Tibial nerve (tissue), 4 donors: Measurements from ENCODE around the gene GDAP2. TPM values are rescaled to one million over a fixed set of nuclear protein-coding genes. Genes with fewer than 3 reads are reported as not detected.

Experiments
- DNase-seq, 2 donors: peaks; one replicate each; pipeline ENCODE4 v3.0.0-alpha.2; 2019; ENCODE audit warnings: low spot score in 2 of 2
- H3K27ac ChIP-seq, 4 donors: fragments of 200-600 bp; sonication (generic) in 3 of 4; one replicate each; pipeline ENCODE4 v1.5.1; 2017 to 2019; ENCODE audit warnings: mild to moderate bottlenecking in 1 of 4
- H3K27me3 ChIP-seq, 2 donors: fragments of 200-600 bp; sonication (generic) in 1 of 2; one replicate each; pipeline versions ENCODE4 v1.5.1 to v1.6.0; 2017 to 2019
- H3K36me3 ChIP-seq, 3 donors: fragments of 200-600 bp; sonication (generic); one replicate each; pipeline ENCODE4 v1.5.1; 2018 to 2019
- H3K4me1 ChIP-seq, 4 donors: fragments of 200-600 bp; sonication (generic) in 3 of 4; one replicate each; pipeline ENCODE4 v1.5.1; 2017 to 2019
- H3K4me3 ChIP-seq, 4 donors: fragments of 200-600 bp; sonication (generic) in 3 of 4; one replicate each; pipeline ENCODE4 v1.5.1; 2017 to 2019; ENCODE audit warnings: mild to moderate bottlenecking in 1 of 4, moderate library complexity in 1 of 4
- H3K9me3 ChIP-seq, 4 donors: fragments of 200-600 bp; sonication (generic) in 3 of 4; one replicate each; pipeline ENCODE4 v1.5.1; 2017 to 2019
- EP300 ChIP-seq, 2 donors: sonication (generic); formaldehyde crosslinking; IDR thresholded peaks; one replicate each; pipeline ENCODE4 v1.6.1; 2017; ENCODE audit warnings: antibody characterized with exemption in 2 of 2, mild to moderate bottlenecking in 1 of 2
- POLR2A ChIP-seq, 2 donors: fragments of 450-650 bp; IDR thresholded peaks; one replicate each; pipeline ENCODE4 v1.6.1; 2017; ENCODE audit warnings: antibody characterized with exemption in 2 of 2, mild to moderate bottlenecking in 2 of 2, moderate library complexity in 2 of 2
- WGBS, 2 donors: methylation state at CpG; one replicate each; pipeline ENCODE4 v1.1.5; 2018; 5-methylcytosine and 5-hydroxymethylcytosine counted together
- total RNA-seq, 4 donors: library from RNA; depleted of rRNA; stranded (reverse); fragments of >200 nt; gene quantifications; one replicate each; pipeline ENCODE4 v1.1.0, GENCODE V29; 2016
- TF ChIP-seq, protein P1 (sequence below), 5 experiments: fragments of 200-600 bp in 3 of 5; fragments of 450-650 bp in 2 of 5; sonication (generic) in 3 of 5; IDR thresholded peaks; one replicate each; pipeline ENCODE4 v1.5.1; 2016 to 2019; ENCODE audit warnings: antibody characterized with exemption in 5 of 5, mild to moderate bottlenecking in 3 of 5, moderate library complexity in 2 of 5

GDAP2 gene
- total RNA-seq, 4 donors from 2014 or later, result 21.8 to 24.3 (median 22.8) TPM

DNA sequence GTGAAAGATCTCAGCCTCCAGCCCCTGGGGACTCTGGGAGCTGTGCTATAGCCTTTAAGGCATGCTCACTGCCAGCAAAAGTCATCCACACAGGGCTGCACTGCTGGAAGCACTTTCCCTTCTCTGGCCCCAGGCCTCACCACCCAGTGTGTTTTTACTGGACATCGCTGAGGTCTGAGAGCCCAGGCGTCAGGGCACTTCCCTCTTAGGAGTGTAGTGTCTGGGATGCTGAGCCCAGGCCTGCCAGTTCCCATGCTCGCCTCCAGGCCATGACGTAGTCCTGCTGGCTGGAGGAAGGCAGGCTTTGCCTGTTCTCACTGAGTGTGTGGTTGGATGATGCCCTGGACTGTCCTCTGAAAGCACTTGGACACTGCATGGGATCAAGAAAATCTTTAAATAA, 101.2 kb downstream of the GDAP2 start:
- H3K27me3 ChIP-seq, result no peaks in the 10 kb centered on the region
- peaks cover 0 to 4% (median 0%) of the 10 kb centered on the region in 4 donors for H3K9me3 ChIP-seq
- no peaks in the 10 kb centered on the region for H3K36me3 ChIP-seq
- peaks cover 0 to 37% (median 0%) of the 10 kb centered on the region in 4 donors for H3K4me1 ChIP-seq
- DNase-seq, result peak; percentile 33 to 47
- 24 to 30% methylated on average over 4 of the region's 4 CpGs for WGBS, 2 donors
- no peak overlapping the region for H3K4me3 ChIP-seq
- H3K27ac ChIP-seq, result peak overlapping the region in 1 of 4 donors; percentile 29
- TF ChIP-seq EP300 (IDR thresholded peaks at IDR 0.05), result no peak
- TF ChIP-seq POLR2A (IDR thresholded peaks at IDR 0.05), result no peak
- TF ChIP-seq, protein P1, sequence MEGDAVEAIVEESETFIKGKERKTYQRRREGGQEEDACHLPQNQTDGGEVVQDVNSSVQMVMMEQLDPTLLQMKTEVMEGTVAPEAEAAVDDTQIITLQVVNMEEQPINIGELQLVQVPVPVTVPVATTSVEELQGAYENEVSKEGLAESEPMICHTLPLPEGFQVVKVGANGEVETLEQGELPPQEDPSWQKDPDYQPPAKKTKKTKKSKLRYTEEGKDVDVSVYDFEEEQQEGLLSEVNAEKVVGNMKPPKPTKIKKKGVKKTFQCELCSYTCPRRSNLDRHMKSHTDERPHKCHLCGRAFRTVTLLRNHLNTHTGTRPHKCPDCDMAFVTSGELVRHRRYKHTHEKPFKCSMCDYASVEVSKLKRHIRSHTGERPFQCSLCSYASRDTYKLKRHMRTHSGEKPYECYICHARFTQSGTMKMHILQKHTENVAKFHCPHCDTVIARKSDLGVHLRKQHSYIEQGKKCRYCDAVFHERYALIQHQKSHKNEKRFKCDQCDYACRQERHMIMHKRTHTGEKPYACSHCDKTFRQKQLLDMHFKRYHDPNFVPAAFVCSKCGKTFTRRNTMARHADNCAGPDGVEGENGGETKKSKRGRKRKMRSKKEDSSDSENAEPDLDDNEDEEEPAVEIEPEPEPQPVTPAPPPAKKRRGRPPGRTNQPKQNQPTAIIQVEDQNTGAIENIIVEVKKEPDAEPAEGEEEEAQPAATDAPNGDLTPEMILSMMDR (IDR thresholded peaks at IDR 0.05), result no peak

DNA sequence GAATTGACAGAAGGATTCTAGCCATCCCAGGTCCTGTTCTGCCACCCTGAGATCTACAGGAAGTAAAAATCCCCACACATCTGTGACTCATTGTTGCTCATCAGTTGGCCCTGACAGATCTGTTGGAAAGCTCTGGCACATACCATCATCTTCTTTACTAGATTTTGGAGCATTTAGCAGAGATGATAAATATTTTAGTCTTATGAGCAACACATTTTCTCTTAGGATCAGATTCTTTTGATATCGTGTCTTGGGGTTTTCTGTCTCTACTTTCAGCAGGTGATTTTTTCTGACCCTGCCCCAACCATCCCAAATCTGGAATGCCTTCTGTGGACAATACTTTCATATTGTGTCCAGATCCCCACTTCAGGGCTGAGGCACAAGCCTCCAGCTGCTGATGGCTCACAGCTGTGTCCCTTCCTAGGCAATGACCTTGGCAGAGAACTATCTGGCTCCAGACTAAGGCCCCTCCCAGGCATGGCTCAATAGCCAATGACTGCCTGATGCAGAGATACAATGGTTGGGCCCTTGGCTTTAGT, 102.8 kb downstream of the GDAP2 start:
- WGBS, 2 donors, result 56 to 73% methylated on average over 1 of the region's 1 CpG
- TF ChIP-seq POLR2A (IDR thresholded peaks at IDR 0.05) (no peak), EP300 (IDR thresholded peaks at IDR 0.05) (no peak)
- TF ChIP-seq, protein P1 (IDR thresholded peaks at IDR 0.05), result no peak
- no peaks in the 10 kb centered on the region for H3K36me3 ChIP-seq
- peak overlapping the region in 2 of 4 donors; percentile 42 to 52 for H3K27ac ChIP-seq
- H3K27me3 ChIP-seq, result no peaks in the 10 kb centered on the region
- H3K4me1 ChIP-seq, result peaks cover 0 to 45% (median 0%) of the 10 kb centered on the region in 4 donors
- H3K9me3 ChIP-seq, result peaks cover 0 to 4% (median 0%) of the 10 kb centered on the region in 4 donors
- no peak overlapping the region for H3K4me3 ChIP-seq
- no peak for DNase-seq

DNA sequence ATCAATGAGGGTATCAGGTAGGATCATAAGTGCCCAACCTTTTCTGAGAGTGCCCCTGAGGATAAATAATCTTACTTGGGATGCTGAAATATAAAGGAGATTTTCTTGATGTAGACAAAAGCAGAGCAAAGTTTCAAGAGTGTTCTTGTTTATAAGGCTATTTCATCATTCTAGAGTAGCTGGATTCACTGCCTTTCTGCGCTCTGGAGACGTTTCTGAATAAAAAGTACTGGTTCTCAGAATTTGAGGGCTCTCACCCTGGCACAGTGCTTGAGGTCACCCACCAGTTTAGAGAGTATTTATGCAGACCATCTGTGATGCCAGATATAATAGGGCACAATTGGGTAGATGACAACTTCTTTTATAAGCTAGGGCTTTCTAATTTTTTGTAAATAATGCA, 103.3 kb downstream of the GDAP2 start:
- Histone ChIP-seq H3K9me3 (peaks cover 0 to 4% (median 0%) of the 10 kb centered on the region in 4 donors), H3K27me3 (no peaks in the 10 kb centered on the region), H3K36me3 (no peaks in the 10 kb centered on the region), H3K4me1 (peaks cover 0 to 50% (median 0%) of the 10 kb centered on the region in 4 donors), H3K27ac (peak overlapping the region in 2 of 4 donors; percentile 42 to 52), H3K4me3 (no peak overlapping the region)
- DNase-seq, result no peak
- TF ChIP-seq, protein P1 (IDR thresholded peaks at IDR 0.05), result no peak
- no peak for TF ChIP-seq POLR2A (IDR thresholded peaks at IDR 0.05)
- no peak for TF ChIP-seq EP300 (IDR thresholded peaks at IDR 0.05)
- WGBS, 2 donors, result 41 to 46% methylated on average over 2 of the region's 2 CpGs

DNA sequence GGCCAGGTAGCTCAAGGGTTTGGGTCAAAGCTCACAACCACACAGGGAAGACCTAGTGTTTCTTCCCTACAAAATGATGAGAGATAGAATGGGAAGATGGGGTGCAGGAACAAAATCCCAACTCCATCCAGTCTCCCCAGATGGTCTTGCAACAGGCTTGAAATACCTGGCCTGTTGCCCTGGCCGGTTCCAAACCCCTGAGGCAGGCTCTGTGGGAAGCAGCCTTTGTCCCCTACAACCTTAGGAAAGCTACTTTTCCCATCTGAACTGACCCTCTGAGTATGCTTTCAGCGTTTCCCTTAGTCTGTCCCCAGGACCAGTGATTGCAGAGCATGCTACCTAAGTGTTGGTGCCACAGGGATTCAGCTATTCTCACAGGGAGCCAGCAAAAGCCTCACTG, 104.0 kb downstream of the GDAP2 start:
- peaks cover 0 to 4% (median 0%) of the 10 kb centered on the region in 4 donors for H3K9me3 ChIP-seq
- peaks cover 0 to 55% (median 0%) of the 10 kb centered on the region in 4 donors for H3K4me1 ChIP-seq
- no peak overlapping the region for H3K4me3 ChIP-seq
- 68 to 74% methylated on average over 2 of the region's 2 CpGs for WGBS, 2 donors
- no peaks in the 10 kb centered on the region for H3K27me3 ChIP-seq
- peak overlapping the region in 2 of 4 donors; percentile 25 to 52 for H3K27ac ChIP-seq
- peak in 1 of 2 donors; percentile 31 for DNase-seq
- TF ChIP-seq, protein P1 (IDR thresholded peaks at IDR 0.05), result no peak
- TF ChIP-seq POLR2A (IDR thresholded peaks at IDR 0.05), result no peak
- TF ChIP-seq EP300 (IDR thresholded peaks at IDR 0.05), result no peak
- no peaks in the 10 kb centered on the region for H3K36me3 ChIP-seq

DNA sequence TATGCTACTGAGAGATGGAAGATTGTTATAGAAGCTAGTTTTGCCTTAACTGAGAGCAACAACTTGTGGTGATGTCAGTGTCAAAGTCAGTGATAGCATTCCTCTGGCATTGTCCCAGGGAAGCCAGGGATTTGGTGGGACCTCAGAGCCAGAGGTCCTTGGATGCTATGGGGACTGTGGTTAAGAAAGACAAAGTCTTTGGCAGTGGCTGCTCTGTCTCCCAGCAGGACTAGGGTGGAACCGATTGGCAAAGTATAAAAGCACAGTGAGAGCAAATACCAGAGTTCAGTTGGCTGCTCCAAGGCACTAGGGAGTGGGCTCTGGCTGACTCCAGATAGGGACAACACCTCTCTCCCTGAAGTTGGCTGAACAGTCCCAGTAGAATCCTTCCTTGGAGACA, 104.8 kb downstream of the GDAP2 start:
- DNase-seq, result peak in 1 of 2 donors; percentile 57
- peaks cover 0 to 55% (median 0%) of the 10 kb centered on the region in 4 donors for H3K4me1 ChIP-seq
- H3K27ac ChIP-seq, result peak overlapping the region in 1 of 4 donors; percentile 52
- H3K4me3 ChIP-seq, result no peak overlapping the region
- H3K9me3 ChIP-seq, result no peaks in the 10 kb centered on the region
- TF ChIP-seq, protein P1 (IDR thresholded peaks at IDR 0.05), result no peak
- TF ChIP-seq POLR2A (IDR thresholded peaks at IDR 0.05) (no peak), EP300 (IDR thresholded peaks at IDR 0.05) (no peak)
- H3K36me3 ChIP-seq, result no peaks in the 10 kb centered on the region
- 53 to 83% methylated on average over 1 of the region's 1 CpG for WGBS, 2 donors
- no peaks in the 10 kb centered on the region for H3K27me3 ChIP-seq
